ENCODE measurements around the gene CEP41. TPM values are rescaled to one million over a fixed set of nuclear protein-coding genes. Genes with fewer than 3 reads are reported as not detected.

CEP41 gene
- total and polyA plus RNA-seq, 2 of the 13 experiments (the other 11 are each of a cell fraction or from before 2014, with no cell fraction given), result 8.7 to 9.0 TPM

DNA sequence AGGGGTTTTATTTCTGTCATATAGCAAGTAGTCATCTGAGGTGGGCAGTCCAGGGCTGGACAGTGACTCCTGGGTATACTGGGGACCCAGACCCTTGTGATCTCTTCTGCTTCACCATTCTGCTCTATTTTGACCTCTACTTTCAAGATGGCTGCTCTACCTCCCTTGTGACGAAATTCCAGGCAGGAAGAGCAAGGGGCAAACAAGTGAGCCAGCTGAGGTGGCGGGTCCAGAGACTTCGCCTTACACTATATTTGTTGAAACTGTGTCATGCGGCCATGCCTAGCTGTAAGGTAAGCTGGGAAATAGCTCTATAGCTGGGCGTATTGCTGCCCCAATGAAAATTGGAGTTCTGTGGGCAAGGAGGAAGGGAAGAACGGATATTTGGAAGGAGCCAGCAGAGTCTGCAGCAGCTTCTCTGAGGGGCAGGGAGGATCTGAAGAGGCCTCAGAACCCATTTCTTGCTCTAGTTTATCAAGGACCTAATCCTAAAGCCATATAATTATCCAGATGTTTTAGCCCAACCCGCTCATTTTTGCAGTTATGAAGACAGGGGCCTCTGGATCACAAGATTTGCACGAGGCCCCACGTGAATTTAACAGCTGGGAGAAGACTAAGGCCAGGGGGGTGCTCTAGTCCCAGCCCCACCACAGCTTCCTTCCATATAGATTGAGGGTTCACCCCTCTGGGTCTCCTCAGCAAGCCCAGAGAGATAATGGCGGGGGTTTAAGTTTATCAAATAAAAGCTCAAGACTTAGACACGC lies 68.2 kb downstream of the CEP41 start:
- POLR2A ChIA-PET, result interaction anchor here (0.5 to 0.6 kb wide), 2 partner anchors 71 to 304 kb away, joined by 3 read pairs; no protein-coding TSS in a partner anchor
- no peak for FAIRE-seq
- CTCF ChIA-PET (ENCODE audit: low intra/inter-chr PET ratio, low total read pairs), result no interaction called here
- no peaks in the 10 kb centered on the region for H3K79me2 ChIP-seq (ENCODE audit: insufficient read depth, low read length)
- H3K27ac ChIP-seq (ENCODE audit: extremely low read length, insufficient read depth, low read length), result peak overlapping the region; percentile 94
- H2AFZ ChIP-seq (ENCODE audit: low read length), result no peak overlapping the region
- no peaks in the 10 kb centered on the region for H3K36me3 ChIP-seq (replicated peaks in 1 of 2; ENCODE audit: control insufficient read depth in 1 of 2, insufficient read depth in 2 of 2, low read length in 2 of 2)
- peaks cover 74% of the 10 kb centered on the region for H3K4me1 ChIP-seq (ENCODE audit: insufficient read depth, low read length)
- peak overlapping the region; percentile 73 for H3K9ac ChIP-seq (ENCODE audit: insufficient read depth, low read depth, low read length)
- no peaks in the 10 kb centered on the region for H3K27me3 ChIP-seq (ENCODE audit: control insufficient read depth in 1 of 2, insufficient read depth in 2 of 2, low read length in 2 of 2)
- no peak for ATAC-seq
- no peaks in the 10 kb centered on the region for H4K20me1 ChIP-seq (ENCODE audit: insufficient read depth, low read length)
- peak overlapping the region; percentile 68 for H3K4me2 ChIP-seq (ENCODE audit: low read depth, low read length)
- H3K4me3 ChIP-seq (replicated peaks in 1 of 3; ENCODE audit: insufficient read depth in 1 of 3, low read depth in 2 of 3, low read length in 3 of 3), result peak overlapping the region in 2 of 3 experiments; percentile 4 to 52; a peak in 1 of 6 replicates
- in situ Hi-C loops (cut with HindIII; ENCODE audit: extremely low pct_ligation_motif_present, low pct_unique_long_range_greater_than_20kb) (no loop called here), intact Hi-C loops (cut with micrococcal nuclease; ENCODE audit: unreplicated experiment) (no loop called here)
- BruUV-seq (replicated peaks), result no TSS peak
- no peak for DNase-seq (ENCODE audit: low spot score)
- WGBS (ENCODE audit: low lambda C conversion rate), result 79% methylated on average over 11 of the region's 11 CpGs
- peaks cover 10% of the 10 kb centered on the region for H3K9me3 ChIP-seq (ENCODE audit: low read length)
- TF ChIP-seq GABPA (IDR thresholded peaks at IDR 0.05; ENCODE audit: low read depth, low read length), result no peak
- no peak for TF ChIP-seq GABPA (CRISPR knock-in tag; IDR thresholded peaks at IDR 0.05; ENCODE audit: low read depth)
- no peak for TF ChIP-seq ZNF572 (CRISPR knock-in tag; IDR thresholded peaks at IDR 0.05)
- TF ChIP-seq, protein P1, sequence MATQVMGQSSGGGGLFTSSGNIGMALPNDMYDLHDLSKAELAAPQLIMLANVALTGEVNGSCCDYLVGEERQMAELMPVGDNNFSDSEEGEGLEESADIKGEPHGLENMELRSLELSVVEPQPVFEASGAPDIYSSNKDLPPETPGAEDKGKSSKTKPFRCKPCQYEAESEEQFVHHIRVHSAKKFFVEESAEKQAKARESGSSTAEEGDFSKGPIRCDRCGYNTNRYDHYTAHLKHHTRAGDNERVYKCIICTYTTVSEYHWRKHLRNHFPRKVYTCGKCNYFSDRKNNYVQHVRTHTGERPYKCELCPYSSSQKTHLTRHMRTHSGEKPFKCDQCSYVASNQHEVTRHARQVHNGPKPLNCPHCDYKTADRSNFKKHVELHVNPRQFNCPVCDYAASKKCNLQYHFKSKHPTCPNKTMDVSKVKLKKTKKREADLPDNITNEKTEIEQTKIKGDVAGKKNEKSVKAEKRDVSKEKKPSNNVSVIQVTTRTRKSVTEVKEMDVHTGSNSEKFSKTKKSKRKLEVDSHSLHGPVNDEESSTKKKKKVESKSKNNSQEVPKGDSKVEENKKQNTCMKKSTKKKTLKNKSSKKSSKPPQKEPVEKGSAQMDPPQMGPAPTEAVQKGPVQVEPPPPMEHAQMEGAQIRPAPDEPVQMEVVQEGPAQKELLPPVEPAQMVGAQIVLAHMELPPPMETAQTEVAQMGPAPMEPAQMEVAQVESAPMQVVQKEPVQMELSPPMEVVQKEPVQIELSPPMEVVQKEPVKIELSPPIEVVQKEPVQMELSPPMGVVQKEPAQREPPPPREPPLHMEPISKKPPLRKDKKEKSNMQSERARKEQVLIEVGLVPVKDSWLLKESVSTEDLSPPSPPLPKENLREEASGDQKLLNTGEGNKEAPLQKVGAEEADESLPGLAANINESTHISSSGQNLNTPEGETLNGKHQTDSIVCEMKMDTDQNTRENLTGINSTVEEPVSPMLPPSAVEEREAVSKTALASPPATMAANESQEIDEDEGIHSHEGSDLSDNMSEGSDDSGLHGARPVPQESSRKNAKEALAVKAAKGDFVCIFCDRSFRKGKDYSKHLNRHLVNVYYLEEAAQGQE (IDR thresholded peaks at IDR 0.05; ENCODE audit: borderline replicate concordance in 1 of 2, low read depth in 1 of 2, low read length in 2 of 2), result no peak
- no peak for TF ChIP-seq TGIF2 (CRISPR knock-in tag; IDR thresholded peaks at IDR 0.05)
- TF ChIP-seq ZNF775 (CRISPR knock-in tag; IDR thresholded peaks at IDR 0.05; ENCODE audit: borderline replicate concordance), result no peak
- TF ChIP-seq, protein P2, sequence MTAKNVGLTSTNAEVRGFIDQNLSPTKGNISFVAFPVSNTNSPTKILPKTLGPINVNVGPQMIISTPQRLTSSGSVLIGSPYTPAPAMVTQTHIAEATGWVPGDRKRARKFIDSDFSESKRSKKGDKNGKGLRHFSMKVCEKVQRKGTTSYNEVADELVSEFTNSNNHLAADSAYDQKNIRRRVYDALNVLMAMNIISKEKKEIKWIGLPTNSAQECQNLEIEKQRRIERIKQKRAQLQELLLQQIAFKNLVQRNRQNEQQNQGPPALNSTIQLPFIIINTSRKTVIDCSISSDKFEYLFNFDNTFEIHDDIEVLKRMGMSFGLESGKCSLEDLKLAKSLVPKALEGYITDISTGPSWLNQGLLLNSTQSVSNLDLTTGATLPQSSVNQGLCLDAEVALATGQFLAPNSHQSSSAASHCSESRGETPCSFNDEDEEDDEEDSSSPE (CRISPR knock-in tag; IDR thresholded peaks at IDR 0.05), result no peak
- TF ChIP-seq, protein P3, sequence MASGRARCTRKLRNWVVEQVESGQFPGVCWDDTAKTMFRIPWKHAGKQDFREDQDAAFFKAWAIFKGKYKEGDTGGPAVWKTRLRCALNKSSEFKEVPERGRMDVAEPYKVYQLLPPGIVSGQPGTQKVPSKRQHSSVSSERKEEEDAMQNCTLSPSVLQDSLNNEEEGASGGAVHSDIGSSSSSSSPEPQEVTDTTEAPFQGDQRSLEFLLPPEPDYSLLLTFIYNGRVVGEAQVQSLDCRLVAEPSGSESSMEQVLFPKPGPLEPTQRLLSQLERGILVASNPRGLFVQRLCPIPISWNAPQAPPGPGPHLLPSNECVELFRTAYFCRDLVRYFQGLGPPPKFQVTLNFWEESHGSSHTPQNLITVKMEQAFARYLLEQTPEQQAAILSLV (CRISPR knock-in tag; IDR thresholded peaks at IDR 0.05; ENCODE audit: borderline replicate concordance), result no peak
- TF ChIP-seq ONECUT2 (CRISPR knock-in tag; IDR thresholded peaks at IDR 0.05), result no peak
- TF ChIP-seq ZNF619 (CRISPR knock-in tag; IDR thresholded peaks at IDR 0.05), result no peak
- TF ChIP-seq, protein P4, sequence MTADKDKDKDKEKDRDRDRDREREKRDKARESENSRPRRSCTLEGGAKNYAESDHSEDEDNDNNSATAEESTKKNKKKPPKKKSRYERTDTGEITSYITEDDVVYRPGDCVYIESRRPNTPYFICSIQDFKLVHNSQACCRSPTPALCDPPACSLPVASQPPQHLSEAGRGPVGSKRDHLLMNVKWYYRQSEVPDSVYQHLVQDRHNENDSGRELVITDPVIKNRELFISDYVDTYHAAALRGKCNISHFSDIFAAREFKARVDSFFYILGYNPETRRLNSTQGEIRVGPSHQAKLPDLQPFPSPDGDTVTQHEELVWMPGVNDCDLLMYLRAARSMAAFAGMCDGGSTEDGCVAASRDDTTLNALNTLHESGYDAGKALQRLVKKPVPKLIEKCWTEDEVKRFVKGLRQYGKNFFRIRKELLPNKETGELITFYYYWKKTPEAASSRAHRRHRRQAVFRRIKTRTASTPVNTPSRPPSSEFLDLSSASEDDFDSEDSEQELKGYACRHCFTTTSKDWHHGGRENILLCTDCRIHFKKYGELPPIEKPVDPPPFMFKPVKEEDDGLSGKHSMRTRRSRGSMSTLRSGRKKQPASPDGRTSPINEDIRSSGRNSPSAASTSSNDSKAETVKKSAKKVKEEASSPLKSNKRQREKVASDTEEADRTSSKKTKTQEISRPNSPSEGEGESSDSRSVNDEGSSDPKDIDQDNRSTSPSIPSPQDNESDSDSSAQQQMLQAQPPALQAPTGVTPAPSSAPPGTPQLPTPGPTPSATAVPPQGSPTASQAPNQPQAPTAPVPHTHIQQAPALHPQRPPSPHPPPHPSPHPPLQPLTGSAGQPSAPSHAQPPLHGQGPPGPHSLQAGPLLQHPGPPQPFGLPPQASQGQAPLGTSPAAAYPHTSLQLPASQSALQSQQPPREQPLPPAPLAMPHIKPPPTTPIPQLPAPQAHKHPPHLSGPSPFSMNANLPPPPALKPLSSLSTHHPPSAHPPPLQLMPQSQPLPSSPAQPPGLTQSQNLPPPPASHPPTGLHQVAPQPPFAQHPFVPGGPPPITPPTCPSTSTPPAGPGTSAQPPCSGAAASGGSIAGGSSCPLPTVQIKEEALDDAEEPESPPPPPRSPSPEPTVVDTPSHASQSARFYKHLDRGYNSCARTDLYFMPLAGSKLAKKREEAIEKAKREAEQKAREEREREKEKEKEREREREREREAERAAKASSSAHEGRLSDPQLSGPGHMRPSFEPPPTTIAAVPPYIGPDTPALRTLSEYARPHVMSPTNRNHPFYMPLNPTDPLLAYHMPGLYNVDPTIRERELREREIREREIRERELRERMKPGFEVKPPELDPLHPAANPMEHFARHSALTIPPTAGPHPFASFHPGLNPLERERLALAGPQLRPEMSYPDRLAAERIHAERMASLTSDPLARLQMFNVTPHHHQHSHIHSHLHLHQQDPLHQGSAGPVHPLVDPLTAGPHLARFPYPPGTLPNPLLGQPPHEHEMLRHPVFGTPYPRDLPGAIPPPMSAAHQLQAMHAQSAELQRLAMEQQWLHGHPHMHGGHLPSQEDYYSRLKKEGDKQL (CRISPR knock-in tag; IDR thresholded peaks at IDR 0.05; ENCODE audit: low read depth), result no peak
- TF ChIP-seq MED1 (CRISPR knock-in tag; IDR thresholded peaks at IDR 0.05), result no peak

Measured in HepG2 (cell line).